Cardiac fibroblast (primary cell): Measurements from ENCODE around the gene INPP5B.

Experiments
- DNase-seq, 2 donors: peaks; one replicate each; pipeline versions ENCODE4 v3.0.0 to v3.0.0-alpha.2; 2010; ENCODE audit warnings: low read depth in 2 of 2
- H3K4me3 ChIP-seq, 2 donors: replicated peaks in 1 of 2; 1 replicate in 1 of 2; 2 replicates in 1 of 2; pipeline ENCODE4 v1.5.1; 2011; ENCODE audit warnings: low read depth in 2 of 2, low read length in 2 of 2, mild to moderate bottlenecking in 2 of 2, moderate library complexity in 1 of 2
- TF ChIP-seq, protein P1 (sequence below): IDR thresholded peaks from one replicate; pipeline ENCODE4 v1.5.1; 2011; ENCODE audit warnings: low read depth, mild to moderate bottlenecking, low read length, inconsistent platforms

Gene INPP5B

DNA sequence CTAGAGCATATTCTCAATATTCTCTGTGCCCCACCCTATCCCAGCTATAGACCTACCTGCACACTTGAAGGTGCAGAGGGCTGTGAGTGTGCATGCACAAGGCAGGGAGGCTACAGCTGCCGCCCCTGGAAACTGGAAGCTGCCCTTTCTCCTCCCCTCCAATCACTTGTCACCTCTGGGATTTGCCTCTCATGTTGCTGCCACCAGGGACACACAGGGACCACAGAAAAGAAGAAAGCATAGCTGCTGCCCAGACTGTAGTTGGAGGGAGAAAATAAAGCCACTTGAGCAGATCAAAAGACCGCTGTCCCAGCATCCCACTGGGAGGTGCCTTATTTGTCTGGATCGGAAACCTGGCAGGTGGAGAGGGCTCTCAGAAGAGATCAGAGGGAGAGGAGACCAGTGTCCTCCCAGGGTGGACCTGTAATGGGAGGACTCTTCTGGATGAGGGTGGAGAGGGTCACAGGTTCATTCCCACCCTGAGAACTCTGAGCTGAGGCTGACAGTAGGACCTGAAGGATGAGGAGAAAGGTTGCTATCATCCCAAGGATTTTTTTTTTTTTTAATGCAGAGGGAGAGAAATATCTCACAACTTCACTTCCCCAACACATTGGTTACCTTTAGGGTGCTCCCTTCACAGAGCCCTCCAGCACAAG lies 7.6 kb upstream of the INPP5B start:
- DNase-seq = no peak

DNA sequence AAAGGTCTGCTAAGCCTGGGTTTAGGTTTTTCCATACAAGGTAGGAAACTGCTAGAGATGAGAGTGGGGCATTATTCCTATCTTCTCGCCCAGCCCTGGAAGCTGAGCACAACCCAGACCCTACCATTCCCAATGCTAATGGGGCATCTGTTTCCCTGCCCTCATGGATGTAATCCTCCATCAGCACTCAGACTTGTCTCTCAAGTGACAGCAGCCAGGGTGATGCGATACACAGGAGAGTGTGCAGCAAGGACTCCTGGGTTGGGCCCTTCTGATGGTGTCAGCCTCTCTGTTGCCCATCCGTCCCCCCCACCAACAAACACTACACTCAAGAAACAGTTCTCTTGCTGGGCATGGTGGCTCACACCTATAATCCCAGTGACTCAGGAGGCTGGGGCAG lies 5.9 kb upstream of the INPP5B start:
- DNase-seq = no peak
- TF ChIP-seq, protein P1, sequence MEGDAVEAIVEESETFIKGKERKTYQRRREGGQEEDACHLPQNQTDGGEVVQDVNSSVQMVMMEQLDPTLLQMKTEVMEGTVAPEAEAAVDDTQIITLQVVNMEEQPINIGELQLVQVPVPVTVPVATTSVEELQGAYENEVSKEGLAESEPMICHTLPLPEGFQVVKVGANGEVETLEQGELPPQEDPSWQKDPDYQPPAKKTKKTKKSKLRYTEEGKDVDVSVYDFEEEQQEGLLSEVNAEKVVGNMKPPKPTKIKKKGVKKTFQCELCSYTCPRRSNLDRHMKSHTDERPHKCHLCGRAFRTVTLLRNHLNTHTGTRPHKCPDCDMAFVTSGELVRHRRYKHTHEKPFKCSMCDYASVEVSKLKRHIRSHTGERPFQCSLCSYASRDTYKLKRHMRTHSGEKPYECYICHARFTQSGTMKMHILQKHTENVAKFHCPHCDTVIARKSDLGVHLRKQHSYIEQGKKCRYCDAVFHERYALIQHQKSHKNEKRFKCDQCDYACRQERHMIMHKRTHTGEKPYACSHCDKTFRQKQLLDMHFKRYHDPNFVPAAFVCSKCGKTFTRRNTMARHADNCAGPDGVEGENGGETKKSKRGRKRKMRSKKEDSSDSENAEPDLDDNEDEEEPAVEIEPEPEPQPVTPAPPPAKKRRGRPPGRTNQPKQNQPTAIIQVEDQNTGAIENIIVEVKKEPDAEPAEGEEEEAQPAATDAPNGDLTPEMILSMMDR = no peak
- H3K4me3 ChIP-seq = no peak overlapping the region

More for the DNA sequence above, 7.6 kb upstream of the INPP5B start:
- H3K4me3 ChIP-seq = no peak overlapping the region
- TF ChIP-seq, protein P1 = no peak

DNA sequence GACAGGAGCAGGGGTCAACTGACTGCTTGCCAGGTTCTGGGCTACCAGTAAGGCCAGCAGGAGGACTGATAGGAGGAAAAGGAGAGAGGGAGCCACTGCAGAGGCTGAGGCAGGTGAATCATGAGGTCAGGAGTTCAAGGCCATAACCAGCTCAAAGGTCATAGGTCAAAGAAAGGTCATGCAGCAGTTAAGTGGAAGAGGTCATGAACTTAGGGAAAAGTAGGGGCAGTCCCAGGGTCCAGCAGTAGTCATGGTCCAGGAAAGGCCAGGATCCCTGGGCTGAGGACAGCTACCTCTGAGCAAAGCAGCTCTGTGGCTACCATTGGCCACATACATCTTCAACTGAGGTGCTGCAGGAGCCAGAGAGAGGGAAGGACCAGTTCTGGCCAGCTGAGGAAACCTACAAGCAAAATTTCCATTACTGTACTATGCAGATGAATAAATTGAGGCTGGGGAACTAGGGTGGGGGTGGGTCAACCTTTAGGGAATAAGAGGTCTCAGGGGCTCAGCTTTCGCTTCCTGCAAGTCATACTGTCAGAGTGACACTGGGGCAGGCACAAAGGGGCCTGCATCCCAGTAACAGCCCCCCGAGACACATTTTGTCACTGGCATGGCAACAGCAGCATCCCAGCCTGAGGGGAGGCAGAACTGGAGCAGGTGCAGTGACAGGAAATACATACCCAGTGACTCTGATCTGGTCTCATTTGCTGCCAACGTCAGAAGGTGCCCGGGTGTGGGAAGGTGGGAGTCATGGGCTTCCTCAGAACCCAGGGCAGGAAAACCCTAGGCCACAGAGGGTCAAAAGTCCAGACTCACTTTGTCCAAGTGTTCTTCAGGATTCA lies 5.2 kb upstream of the INPP5B start:
- TF ChIP-seq, protein P1 = no peak
- no peak overlapping the region for H3K4me3 ChIP-seq
- DNase-seq = no peak

DNA sequence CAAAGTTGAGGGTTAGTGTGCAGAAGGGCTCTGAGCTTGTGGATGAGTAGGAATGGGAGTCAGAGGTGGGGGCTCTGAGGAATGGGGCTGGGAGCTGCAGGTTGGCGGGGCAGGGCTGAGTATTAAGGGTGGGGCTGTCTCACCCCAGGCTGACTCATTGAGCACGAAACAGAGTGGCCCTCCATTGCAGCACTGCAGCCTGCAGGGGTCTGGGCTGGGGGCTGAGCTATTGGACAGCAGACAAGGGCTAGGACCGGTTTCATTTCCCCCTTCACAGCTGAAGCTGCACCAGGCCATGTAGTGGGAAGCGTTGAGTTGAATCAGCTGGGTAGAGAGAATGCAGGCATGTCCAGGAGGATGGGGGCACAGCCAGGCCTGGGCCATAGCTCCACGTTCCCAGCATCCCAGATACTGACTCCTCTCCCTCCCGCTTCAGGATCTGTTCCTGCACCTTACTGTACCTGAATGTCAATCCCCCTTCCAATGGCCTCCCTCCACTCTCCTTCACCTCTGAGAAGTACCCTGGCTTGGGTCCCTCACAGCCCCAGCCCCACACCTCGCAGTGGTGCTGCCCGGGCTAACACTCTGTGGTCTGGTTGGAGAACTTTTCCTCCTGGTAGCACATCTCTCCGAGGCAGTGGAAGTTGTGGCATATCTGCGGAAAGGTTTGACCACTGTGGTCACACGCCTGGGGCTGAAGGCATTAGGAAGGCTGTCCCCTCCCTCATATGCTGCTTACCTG lies 4.4 kb upstream of the INPP5B start:
- no peak overlapping the region for H3K4me3 ChIP-seq
- DNase-seq = no peak
- TF ChIP-seq, protein P1 = no peak

DNA sequence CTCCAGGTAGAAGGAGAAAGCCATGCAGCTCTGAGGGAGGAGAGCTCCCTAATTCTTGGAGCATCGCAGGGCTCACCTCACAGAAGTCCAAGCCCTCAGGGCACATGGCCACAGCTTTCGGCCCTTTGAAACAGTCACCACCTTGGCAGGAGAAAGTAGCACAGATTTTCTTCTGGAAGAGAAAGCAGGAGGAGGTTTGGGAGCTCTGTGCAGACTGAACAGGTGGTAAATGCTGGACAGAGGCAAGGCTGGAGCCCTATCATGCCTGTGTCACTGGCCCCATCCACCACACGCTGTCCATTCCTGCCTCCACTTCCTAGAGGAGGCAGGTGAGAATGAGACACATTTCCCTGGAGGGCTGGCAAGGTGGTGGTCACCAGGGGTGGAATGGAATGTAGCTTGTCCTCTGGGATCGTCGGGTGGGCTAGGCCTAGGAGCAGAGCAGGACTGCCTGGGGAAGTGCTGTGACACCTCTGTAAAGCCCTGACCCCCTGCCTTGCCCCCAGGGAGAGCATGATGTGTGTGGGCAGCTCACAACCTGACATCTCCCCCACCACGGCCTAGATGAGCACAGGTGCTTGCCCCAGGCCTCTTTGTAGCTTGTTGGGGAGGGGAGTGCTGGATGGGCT lies 2.8 kb upstream of the INPP5B start:
- no peak overlapping the region for H3K4me3 ChIP-seq
- DNase-seq = no peak
- TF ChIP-seq, protein P1 = no peak

DNA sequence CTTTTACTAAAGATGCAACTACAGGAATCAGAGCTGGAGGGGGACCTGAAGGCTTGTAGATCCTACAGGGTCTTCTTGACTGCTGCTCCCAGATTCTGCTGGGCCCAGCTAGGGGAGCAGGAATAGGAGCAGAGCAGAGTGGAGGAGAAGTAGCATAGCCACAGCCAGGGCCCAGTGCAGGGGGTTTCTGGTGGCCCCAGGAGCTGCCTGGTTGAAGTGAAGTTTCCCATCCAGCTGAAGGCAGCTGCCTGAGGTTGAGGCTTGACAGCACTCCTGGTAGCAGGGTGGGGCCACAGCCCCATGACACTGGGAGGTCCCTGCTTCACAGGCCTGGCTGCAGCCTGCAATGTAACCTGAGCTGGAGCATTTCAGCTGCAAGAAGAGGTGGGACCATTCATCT lies 2.0 kb upstream of the INPP5B start:
- DNase-seq = no peak
- H3K4me3 ChIP-seq = no peak overlapping the region
- TF ChIP-seq, protein P1 = no peak
